Measurements from ENCODE around the gene TFAP2B.

TFAP2B gene

GRCh38 chr6:50825375-50826036, 6.8 kb downstream of the TFAP2B start:
- no peak for DNase-seq (ENCODE audit: low read depth)

DNA sequence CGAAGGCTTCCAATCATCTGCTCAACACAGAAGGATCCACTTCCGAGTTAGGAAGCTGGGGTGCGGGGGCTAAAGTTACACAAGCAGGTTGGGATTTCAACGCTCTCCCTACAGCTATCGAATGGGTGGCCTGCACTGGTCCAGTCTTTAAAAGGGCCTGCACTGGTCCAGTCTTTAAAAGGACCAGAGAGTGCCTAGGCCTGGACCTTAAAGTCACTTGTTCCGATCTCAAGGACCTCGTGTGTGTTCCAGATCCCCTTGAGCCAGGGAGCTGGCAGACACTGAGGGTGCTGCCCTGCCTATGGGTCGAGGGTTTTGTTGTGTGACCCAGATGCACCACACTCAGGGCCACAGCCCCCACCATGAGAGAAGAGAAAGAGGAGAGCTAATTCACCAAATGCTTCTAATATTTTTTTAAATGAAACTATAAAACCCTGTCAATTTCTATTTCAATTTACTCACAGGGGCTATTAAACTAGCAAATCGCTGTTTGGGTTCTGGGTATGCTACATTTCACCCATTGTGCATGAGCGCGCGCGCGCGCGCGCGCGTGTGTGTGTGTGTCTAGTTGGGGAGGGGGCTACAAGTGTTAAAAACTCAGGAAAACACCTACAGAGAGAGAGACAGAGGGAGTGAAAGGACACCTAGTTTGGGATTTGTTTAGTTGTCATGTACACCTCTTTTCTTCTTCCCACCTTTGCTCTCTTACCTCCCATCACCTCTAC, 7.5 kb downstream of the TFAP2B start:
- DNase-seq (ENCODE audit: low read depth), result no peak

DNA sequence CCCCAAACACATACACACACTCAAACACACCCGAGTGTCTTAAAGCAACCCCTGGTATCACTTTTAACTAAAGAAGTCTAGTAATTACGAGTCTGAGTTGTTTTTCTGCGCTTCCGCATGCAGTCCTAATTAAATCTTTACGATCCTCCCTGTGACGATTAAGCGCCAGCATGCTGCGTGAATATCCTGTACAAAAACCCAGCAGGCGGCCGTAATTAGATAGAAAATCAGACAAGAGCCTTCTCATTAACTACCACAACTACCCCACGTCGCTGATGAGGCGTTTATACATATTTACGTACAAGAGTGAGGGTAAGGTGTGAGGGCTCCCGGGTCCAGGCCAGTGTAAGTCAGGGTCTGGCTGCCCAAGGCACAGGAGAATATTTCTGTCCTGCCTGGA, 8.1 kb downstream of the TFAP2B start:
- DNase-seq (ENCODE audit: low read depth), result no peak

GRCh38 chr6:50829049-50829448, 10.4 kb downstream of the TFAP2B start:
- no peak for DNase-seq (ENCODE audit: low read depth)

GRCh38 chr6:50829898-50830444, 11.3 kb downstream of the TFAP2B start:
- DNase-seq (ENCODE audit: low read depth), result no peak

DNA sequence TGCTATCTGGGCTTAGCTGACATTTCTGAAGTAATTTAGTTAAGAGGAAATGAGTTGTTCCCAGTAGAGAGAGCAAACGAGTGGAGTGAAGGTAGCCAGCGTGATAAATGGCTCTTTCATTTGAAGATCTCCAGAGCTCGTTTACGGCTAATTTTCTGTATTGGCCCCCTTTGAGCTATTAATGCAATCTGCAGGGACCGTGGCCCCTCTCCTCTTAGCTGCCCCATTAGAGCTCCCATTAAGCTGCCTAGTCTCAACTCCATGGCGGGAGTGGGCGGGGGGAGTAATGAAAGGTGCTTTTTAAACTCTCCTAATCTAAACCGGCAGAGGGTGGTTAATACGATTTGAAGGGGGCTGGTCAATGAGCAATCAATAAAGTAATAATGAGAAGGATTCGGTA, 12.5 kb downstream of the TFAP2B start:
- DNase-seq (ENCODE audit: low read depth), result no peak

GRCh38 chr6:50832912-50833311, 14.2 kb downstream of the TFAP2B start:
- no peak for DNase-seq (ENCODE audit: low read depth)

DNA sequence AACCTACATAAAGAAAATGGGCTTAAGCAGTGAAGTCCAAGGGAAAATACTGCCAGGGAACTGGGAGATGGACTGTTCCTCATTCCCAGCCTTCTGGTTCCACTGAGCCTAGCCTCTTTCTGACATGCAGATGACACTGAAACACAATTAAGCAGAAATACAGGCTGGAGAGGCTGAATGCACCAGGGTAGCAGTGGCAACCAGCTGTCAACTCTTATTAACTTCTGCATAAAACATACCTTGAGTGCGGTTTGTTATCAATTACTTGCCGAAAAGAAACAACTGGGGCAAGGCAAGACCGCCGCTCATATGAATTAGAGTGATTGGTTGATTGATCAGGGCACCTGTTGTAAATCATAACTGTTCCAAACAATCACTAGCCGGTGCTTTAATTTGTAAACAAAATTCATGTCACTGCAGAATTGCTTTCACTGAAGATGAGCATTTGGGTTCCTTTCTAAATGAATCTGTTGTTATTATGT, 16.3 kb downstream of the TFAP2B start:
- DNase-seq (ENCODE audit: low read depth), result no peak

DNA sequence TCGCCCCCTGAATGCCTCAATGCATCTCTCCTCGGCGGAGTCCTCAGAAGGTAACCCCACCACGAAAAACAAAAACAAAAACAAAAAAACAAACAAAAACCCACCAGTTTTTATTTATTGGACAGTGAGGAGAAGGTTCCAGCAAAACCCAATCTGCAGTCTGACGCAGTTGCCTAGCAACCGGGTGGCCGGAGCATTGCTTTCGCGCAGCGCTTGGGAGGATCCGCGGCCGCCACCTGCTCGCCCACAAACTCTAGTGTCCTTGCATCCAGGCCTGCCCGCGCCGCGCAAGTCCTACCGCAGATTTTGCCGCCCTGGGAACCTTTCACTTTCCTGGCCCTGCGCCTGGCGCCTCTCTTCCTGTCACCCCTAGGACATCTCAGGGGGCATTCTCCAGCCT, 17.6 kb downstream of the TFAP2B start:
- no peak for DNase-seq (ENCODE audit: low read depth)

DNA sequence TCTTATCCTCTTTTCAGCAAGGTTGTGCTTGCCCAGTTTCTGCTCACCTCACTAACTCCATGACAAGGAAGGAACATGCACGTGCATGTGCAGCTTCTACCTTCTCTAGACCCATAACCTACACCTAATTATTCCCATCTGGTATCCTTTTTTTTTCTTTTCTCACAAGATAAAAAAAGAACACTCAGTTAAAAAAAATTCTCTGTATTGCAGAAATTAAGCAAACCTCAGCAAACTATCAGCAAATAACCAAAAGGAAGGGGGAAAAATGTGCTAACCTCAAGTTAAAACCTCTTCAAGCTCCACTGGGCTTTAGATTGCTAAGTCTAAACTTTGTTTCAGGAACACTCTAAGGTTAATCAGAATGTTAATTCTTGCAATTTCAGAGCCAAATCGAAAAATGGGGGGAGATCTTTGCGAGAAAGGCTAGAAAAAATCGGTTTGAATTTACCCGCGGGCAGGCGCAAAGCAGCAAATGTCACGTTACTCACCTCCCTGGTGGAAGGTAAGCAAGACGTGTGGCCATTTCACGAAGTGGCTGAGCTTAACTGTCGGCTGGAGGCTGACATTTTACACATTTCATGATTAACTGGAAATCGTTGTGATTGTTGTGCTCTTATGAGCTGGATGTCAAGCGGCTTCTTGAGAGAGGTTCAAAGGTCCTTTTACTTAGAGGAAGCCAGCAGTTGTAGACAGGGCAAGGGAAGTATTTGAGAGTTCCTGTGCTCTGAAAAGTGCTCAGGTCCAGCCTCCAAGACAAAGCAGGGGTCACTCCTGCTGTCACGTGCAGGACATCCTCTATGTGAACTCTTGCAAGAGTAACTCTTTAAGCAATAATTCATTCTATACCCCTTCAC, 19.1 kb downstream of the TFAP2B start:
- no peak for DNase-seq (ENCODE audit: low read depth)

DNA sequence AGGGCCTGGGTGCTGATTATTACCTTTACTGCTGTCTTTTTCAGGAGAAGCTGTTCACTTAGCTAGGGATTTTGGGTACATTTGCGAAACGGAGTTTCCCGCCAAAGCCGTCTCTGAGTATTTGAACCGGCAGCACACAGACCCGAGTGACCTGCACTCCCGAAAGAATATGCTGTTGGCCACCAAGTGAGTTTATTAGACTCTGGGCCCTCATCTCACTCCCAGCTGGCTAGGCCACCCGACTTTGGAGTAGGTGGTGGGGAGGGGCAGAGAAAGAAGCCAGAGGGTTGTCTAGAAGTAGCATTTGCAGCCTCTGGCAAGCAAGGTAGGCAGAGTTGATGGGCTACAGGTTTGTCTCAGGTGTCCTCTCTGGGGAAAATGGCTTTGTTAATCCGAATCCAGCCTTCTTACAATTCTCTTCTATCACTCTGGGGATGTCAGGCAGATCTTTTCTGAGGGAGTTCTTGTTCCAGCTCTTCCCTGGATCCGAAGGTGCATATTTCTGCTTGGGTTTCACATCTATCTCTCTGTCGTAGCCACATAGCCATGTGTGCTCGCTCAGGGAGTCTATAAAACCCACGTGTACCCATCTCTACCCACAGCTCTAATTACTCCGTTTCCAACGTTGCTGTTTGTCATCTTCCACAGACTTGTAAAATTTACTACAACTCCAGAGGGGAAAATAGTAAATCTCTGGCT, 21.6 kb downstream of the TFAP2B start:
- DNase-seq (ENCODE audit: low read depth), result no peak

DNA sequence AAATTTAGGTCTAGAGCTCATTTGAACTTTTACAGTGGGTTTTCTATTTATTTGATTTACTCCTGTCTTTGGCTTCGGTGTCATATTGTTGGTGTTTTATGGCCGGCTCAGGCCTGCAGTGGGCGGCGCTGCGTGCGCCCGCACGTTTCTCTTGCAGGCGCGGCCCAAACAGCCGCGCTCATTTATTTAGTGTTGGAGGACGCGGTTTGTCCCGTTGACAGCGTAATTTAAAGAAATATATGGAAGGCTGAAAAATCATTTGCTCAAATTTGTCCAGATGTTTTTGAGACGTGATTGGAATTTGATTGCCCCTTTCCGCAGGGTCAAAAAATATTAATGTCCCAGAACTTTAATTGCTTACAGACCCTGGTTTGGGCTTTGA, 22.1 kb downstream of the TFAP2B start:
- DNase-seq (ENCODE audit: low read depth), result no peak

DNA sequence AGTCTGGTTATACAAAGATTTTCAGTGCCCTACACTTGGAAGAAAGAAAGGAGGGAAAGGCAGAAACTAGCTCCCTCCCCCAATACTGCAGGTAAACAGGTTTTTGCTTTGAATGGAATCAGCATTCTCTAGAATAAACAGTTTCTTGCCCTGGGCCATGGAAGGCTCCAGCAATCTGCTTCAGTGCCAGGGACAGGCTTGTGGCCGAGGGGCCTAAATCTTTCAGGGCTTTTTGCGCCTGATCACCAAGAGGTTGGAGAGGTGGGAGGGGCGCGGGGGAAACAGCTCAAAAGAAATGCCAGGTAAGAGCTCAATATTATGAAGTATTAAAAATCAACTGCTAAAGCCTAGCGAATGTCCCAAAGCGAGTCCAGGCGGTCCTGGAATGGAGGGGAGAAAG, 23.8 kb downstream of the TFAP2B start:
- no peak for DNase-seq (ENCODE audit: low read depth)

DNA sequence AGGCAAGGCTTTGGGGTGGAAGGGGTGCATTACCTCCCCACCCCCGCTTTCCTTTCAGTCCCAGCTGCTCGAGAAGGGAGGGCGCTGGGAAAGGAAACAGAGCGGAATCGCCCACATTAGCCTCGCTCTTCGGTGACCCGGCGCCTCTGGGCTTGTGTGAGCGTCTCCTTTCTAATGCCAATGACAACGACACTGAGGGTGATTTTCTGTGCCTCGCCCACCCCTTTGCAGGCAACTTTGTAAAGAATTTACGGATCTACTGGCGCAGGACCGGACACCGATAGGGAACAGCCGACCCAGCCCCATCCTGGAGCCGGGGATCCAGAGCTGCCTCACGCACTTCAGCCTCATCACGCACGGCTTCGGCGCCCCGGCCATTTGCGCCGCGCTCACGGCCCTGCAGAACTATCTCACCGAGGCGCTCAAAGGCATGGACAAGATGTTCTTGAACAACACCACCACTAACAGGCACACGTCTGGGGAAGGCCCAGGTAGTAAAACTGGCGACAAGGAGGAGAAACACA, 24.3 kb downstream of the TFAP2B start:
- DNase-seq (ENCODE audit: low read depth), result no peak

DNA sequence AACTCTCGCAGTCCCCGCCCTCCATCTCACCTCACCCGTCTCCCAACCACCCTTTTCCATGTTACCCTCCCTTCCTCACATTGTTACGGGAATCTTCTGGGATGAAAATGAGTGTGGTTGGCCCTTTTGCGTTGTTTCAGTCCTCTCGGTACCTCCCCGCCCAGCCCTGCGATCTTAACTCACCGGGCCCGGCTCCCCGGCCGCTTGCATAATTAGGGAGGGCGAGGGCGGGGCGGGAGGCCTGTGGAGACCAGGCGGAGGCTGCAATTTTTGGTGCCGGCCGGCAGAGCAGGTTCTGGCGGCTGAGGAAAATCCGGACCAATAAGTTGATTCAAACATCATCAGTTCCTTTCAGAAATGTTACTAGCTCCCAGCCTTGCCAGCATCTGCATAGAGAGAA, 25.2 kb downstream of the TFAP2B start:
- DNase-seq (ENCODE audit: low read depth), result no peak

DNA sequence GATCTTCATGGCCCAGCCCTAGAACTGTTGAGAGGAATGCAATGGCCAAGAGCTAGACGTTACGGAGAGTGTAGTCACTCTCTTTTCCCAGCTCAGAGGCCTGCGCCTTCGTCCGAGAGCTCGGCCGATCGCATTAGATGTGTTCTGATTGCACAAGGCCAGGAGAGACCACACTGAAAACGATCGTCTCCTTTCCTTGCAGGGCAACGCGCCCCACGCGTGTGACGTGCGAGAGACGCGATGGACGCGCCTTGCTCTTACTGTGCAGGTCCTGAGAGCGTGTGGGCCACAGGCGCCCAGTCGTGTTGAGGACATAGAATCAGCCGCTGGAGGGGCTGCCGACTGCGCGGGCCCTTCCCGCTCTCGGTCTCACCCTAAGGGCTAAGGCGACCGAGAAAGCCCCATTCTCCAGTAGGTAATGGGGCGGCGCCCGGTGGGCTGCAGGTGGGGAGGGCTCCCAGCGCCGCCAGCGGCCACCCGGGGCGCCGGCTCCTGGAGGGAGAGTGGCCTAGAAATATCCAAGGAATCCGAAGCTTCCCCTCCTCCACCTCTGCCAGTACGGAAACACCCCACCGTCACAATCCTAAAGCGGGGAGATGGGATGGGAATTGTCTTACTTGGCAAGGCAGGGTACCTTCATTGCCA, 26.9 kb downstream of the TFAP2B start:
- no peak for DNase-seq (ENCODE audit: low read depth)

DNA sequence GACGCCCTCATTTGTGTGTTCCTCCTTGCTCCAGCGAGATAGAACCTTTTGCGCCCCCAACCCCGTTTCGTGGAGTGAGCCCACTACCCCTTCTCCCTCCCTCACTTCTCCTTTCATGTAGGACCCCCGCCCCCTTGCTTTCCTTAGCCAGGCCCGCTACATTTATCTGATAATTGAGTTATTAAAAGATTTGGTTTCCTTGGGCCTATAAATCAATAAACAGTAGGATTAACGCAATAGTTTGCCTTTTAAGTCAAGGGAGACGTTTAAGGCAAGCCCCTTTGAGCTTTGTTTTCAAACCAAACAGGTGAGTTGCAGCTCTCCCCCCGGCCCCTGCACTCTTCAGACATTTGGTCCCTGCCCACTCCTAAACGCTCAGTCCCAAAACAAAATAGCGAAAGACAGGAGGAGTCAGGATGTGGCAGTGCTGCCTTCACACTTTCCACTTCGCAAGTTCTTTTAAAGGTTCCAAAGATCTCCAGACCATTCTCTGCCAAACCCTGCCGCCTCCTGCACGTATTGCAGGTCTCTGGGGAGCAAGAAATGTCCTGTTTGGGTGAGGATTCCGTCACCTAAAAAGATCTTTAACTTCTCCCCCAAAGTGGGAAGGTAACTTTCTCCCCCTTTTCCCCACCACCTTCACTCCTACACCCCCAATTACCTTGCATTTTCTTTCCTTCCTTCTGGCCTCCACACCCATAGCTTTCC, 27.6 kb downstream of the TFAP2B start:
- no peak for DNase-seq (ENCODE audit: low read depth)

GRCh38 chr6:50846852-50847155, 28.1 kb downstream of the TFAP2B start:
- no peak for DNase-seq (ENCODE audit: low read depth)

- DNase-seq (ENCODE audit: low read depth), result no peak
These were observed 29.4 kb downstream of the TFAP2B start for GRCh38 chr6:50847890-50848594.
